ENCODE data around the gene PTPRN2.

DNA sequence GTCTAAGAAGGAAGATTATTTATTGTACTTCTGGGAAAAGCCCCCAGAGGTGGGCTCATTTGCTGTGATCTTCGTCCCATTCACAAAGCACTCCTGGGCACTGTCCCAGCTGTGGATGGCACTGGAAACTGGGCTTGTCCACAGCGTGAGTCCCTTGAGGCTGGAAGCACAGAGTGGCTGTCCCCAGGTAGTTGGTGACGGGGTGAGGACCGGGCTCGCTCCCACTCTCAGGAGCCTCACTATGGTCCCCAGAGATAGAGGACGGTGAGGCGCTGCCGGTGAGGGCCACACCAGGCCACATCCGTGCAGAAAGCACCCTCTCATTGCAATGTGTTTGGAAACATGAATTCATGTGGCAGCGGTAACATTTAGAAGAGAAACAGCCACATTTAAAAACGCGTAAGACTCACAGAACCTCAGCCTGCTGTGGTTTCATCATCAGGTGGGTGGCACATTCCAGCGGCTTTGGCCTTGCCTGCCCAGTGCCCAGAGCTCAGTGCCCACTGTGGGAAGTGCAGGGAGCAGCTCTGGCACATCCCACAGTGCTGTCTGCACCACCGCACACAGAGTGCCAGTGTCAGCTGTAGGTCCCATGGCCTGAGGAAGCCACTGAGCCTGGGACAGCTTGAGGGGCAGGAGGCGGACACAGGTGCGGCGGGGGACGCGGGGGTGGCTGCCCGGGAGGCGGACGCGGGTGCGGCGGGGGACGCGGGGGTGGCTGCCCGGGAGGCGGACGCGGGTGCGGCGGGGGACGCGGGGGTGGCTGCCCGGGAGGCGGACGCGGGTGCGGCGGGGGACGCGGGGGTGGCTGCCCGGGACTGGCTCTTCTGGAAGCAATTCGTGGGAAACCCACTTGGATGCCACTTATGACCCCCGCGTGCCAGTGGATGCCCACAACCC lies 801.0 kb downstream of the PTPRN2 start:
- TF ChIP-seq, protein P1, sequence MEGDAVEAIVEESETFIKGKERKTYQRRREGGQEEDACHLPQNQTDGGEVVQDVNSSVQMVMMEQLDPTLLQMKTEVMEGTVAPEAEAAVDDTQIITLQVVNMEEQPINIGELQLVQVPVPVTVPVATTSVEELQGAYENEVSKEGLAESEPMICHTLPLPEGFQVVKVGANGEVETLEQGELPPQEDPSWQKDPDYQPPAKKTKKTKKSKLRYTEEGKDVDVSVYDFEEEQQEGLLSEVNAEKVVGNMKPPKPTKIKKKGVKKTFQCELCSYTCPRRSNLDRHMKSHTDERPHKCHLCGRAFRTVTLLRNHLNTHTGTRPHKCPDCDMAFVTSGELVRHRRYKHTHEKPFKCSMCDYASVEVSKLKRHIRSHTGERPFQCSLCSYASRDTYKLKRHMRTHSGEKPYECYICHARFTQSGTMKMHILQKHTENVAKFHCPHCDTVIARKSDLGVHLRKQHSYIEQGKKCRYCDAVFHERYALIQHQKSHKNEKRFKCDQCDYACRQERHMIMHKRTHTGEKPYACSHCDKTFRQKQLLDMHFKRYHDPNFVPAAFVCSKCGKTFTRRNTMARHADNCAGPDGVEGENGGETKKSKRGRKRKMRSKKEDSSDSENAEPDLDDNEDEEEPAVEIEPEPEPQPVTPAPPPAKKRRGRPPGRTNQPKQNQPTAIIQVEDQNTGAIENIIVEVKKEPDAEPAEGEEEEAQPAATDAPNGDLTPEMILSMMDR (conservative IDR thresholded peaks at IDR 0.05 in 1 of 2, IDR thresholded peaks at IDR 0.05 in 1 of 2; ENCODE audit: low read depth in 1 of 2, low read length in 2 of 2): no peak
- TF ChIP-seq EZH2 (IDR thresholded peaks at IDR 0.05; ENCODE audit: low read length, missing control alignments): no peak

Data from fibroblast of lung (primary cell).